H1 (cell line): Measurements from ENCODE around the gene STK36. TPM values are rescaled to one million over a fixed set of nuclear protein-coding genes. Genes with fewer than 3 reads are reported as not detected.

Source experiments
- POLR2AphosphoS5 ChIP-seq: IDR thresholded peaks from 2 replicates; pipeline ENCODE4 v1.6.1; 2011; ENCODE audit warnings: low read depth, low read length
- RBBP5 ChIP-seq: IDR thresholded peaks from 2 replicates; pipeline ENCODE4 v1.7.1; 2012; ENCODE audit warnings: low read depth, mild to moderate bottlenecking, inconsistent platforms, low read length, moderate library complexity, borderline replicate concordance
- polyA plus RNA-seq, 7 experiments: library from polyadenylated mRNA; depleted of rRNA in 3 of 7; stranded (reverse) in 5 of 7; unstranded in 2 of 7; fragments of >200 nt in 5 of 7; fragments of 200-250 nt in 2 of 7; gene quantifications; 1 replicate in 5 of 7; 2 replicates in 1 of 7; 4 replicates in 1 of 7; pipeline versions ENCODE4 v1.2.1 to v1.2.3, GENCODE V29; 2011 to 2013; ENCODE audit warnings: missing spikeins in 2 of 7, mixed read lengths in 2 of 7
- total RNA-seq: library from RNA; stranded (reverse); fragmentation: NEBNext Ultra II Directional; extraction: Animal tissue kit (Norgen Biotek cat#: 25700); gene quantifications from 2 replicates; pipeline ENCODE4 v1.2.1, GENCODE V29; 2021

The STK36 gene
- total and polyA plus RNA-seq, 2 of the 8 experiments (the other 6 are each of a cell fraction or from before 2014, with no cell fraction given): 41.4 to 57.6 TPM

- no peak for TF ChIP-seq RBBP5
- TF ChIP-seq POLR2AphosphoS5: no peak
- TF ChIP-seq, all 59 proteins: peak for 0
Observed at GRCh38 chr2:218721488-218721887, 49.6 kb downstream of the STK36 start (continued).
